Sigmoid colon (tissue), 7 donors: Measurements from ENCODE around the gene SULT1A1. TPM values are rescaled to one million over a fixed set of nuclear protein-coding genes. Genes with fewer than 3 reads are reported as not detected.
"Not testable (repeated sequence)": the region's sequence is repeated elsewhere in the genome, so short reads cannot be mapped to it uniquely, and the experiment has no call there.

Source experiments
- DNase-seq: peaks from one replicate; pipeline ENCODE4 v3.0.0-alpha.2; 2019
- H3K27ac ChIP-seq, 4 donors: fragments of 200-600 bp; sonication (generic); one replicate each; pipeline ENCODE4 v1.5.1; 2016 to 2019; ENCODE audit warnings: mild to moderate bottlenecking in 1 of 4
- H3K27me3 ChIP-seq, 3 donors: fragments of 200-600 bp; sonication (generic); one replicate each; pipeline ENCODE4 v1.5.1; 2019; ENCODE audit warnings: mild to moderate bottlenecking in 1 of 3
- H3K36me3 ChIP-seq, 4 donors: fragments of 200-600 bp; sonication (generic); one replicate each; pipeline ENCODE4 v1.5.1; 2016 to 2019
- H3K4me1 ChIP-seq, 4 donors: fragments of 200-600 bp; sonication (generic); one replicate each; pipeline ENCODE4 v1.5.1; 2017 to 2019
- H3K4me3 ChIP-seq, 4 donors: fragments of 200-600 bp; sonication (generic); one replicate each; pipeline ENCODE4 v1.5.1; 2017 to 2019; ENCODE audit warnings: mild to moderate bottlenecking in 2 of 4, moderate library complexity in 1 of 4
- H3K9me3 ChIP-seq, 4 donors: fragments of 200-600 bp in 3 of 4; sonication (generic) in 3 of 4; one replicate each; pipeline versions ENCODE4 v1.5.1 to v1.6.1; 2013 to 2019
- EP300 ChIP-seq, 4 donors: sonication (generic); formaldehyde crosslinking; IDR thresholded peaks; one replicate each; pipeline ENCODE4 v1.6.1; 2017; ENCODE audit warnings: antibody characterized with exemption in 4 of 4
- POLR2A ChIP-seq, 2 donors: fragments of 450-650 bp; IDR thresholded peaks; one replicate each; pipeline ENCODE4 v1.6.1; 2016; ENCODE audit warnings: antibody characterized with exemption in 2 of 2, mild to moderate bottlenecking in 2 of 2, moderate library complexity in 2 of 2
- POLR2AphosphoS5 ChIP-seq, 4 donors: sonication (generic); formaldehyde crosslinking; IDR thresholded peaks; one replicate each; pipeline ENCODE4 v1.6.1; 2017; ENCODE audit warnings: antibody characterized with exemption in 4 of 4
- WGBS, 2 donors: extraction: QIAGEN DNeasy Blood & Tissue Kit; methylation state at CpG; one replicate each; pipeline ENCODE4 v1.1.7; 2013; 5-methylcytosine and 5-hydroxymethylcytosine counted together
- intact Hi-C: fragments of 100-400 bp; cut with DNase I; formaldehyde crosslinking; loops from one replicate; pipeline ENCODE4 v1.15.1; 2023
- polyA plus RNA-seq, 3 donors: library from polyadenylated mRNA; stranded (reverse); fragments of 200-250 nt; gene quantifications; one replicate each; pipeline ENCODE4 v1.2.3, GENCODE V29; 2013
- total RNA-seq, 4 donors: library from RNA; depleted of rRNA; stranded (reverse); fragments of >200 nt; gene quantifications; one replicate each; pipeline ENCODE4 v1.1.0, GENCODE V29; 2016
- donor health status: healthy with polysubstance abuse.
- donor health status: Bipolar disorder and iron deficiency.
- donor health status: healthy.

The SULT1A1 gene
- total RNA-seq (10 to 100 TPM; 10.2 to 27.7 (median 15.0) TPM), polyA plus RNA-seq (100 to 1,000 TPM in 2 of 3 donors, 10 to 100 TPM in 1; 89.4 to 283 (median 276) TPM)

DNA sequence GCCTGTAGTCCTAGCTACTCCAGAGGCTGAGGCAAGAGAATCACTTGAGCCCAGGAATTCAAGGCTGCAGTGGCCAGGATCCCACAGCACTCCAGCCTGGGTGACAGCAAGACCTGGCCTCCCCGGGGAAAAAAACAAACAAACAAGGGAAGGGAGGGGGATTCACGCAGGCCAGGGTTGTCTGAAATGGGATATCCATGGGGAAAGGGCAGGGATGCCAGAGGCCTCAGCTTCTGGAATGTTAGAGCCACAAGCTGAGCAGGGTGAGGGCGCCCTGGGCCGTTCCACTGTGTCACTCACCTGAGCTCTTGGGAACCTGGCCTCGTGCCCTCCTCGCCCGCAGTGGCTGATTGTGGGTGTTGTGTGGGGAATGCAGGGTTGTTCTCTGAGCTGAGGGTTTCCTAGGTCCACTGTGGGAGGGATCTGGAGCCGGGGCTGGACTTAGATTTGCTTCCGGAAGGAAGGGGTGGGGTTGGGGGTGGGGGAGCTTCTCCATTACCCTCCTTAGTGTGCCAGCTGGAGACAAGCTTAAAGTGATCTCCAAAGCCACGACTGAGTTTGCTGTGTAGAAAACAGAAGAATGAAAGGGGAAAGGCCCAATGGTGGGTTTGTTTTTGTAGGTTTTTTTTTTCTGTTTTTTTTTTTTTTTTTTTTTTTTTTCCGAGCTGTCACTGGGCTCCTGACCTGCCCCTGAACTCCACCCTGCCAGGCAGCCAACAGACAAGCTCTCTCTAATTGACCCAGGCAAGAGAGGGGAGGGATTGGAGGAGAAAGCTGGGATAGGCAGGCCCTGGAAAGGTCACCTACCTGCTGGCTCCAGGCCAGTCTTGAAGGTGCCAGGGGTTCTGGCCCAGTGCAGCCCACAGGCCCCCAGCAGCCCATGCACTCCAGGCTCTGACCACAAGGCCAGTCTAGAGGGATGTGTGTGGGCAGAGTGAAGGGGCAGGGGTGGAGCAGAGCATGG lies at the start of gene SULT1A1:
Gene SULT1A1, minus strand, starts transcription at position 414 of the 964 bp plus-strand sequence. CDS start 1,189 bp downstream, outside the sequence.
- peak within 1 kb of the TSS; percentile 3 to 48 (median 14) for H3K27ac ChIP-seq
- H3K4me1 ChIP-seq, result peaks cover 0 to 9% (median 0%) of the 10 kb centered on the region in 4 donors
- WGBS, 2 donors, result 11 to 38% methylated on average over 11 of the region's 11 CpGs
- DNase-seq, result peak; percentile 80
- peak within 1 kb of the TSS in 3 of 4 donors; percentile 24 to 38 (median 26) for H3K4me3 ChIP-seq
- TF ChIP-seq EP300 (IDR thresholded peaks at IDR 0.05) (no peak), POLR2A (IDR thresholded peaks at IDR 0.05) (peak in 1 of 2 donors; percentile 14)
- no peaks in the 10 kb centered on the region for H3K36me3 ChIP-seq
- peaks cover 0 to 3% (median 0%) of the 10 kb centered on the region in 3 donors for H3K27me3 ChIP-seq
- intact Hi-C loops, result no loop called here
- H3K9me3 ChIP-seq, result no peaks in the 10 kb centered on the region

DNA sequence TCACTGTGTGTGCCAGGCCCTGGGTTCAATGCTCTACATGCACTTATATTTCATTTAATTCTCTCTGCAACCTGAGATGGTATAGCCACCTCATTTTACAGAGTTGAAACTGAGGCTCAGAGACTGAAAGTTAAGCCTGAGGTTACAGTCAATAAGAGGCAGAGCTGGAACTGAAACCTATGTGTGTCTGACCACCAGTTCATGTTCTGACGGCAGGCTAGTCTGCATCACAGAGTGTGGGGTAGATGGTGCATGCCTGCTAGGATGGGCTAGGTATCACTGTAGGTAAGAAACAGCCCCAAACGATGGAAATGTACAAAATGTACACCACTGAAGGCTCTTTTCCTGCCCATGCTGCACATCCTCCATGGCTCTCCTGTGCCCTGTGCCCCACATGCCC lies 30.1 kb upstream of the SULT1A1 start:
- H3K27ac ChIP-seq, H3K36me3 ChIP-seq, intact Hi-C loops, H3K4me1 ChIP-seq, H3K4me3 ChIP-seq, DNase-seq, H3K9me3 ChIP-seq, H3K27me3 ChIP-seq: not testable (repeated sequence)
- WGBS, 2 donors, result 51 to 73% methylated on average over 2 of the region's 2 CpGs

DNA sequence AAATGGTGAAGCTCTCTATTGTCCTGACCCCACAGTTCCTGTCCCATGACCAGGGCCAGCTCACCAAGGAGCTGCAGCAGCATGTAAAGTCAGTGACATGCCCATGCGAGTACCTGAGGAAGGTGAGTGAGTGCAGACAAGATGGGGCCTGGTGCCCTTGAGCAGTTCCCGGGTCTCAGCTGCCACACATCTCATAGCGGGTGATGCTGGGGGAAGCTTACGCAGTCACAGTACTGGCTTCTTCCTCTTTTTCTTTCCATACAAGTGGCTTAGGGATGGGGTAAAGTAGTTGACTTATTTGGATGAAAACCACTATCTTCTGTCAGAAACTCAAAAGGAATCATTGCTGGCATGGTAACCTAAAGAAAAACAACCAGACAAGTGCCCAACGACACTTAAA lies 28.5 kb upstream of the SULT1A1 start:
- H3K9me3 ChIP-seq, DNase-seq, H3K27me3 ChIP-seq, H3K27ac ChIP-seq, H3K36me3 ChIP-seq, H3K4me3 ChIP-seq, H3K4me1 ChIP-seq, intact Hi-C loops: not testable (repeated sequence)
- WGBS, 2 donors, result 63 to 88% methylated on average over 4 of the region's 5 CpGs

DNA sequence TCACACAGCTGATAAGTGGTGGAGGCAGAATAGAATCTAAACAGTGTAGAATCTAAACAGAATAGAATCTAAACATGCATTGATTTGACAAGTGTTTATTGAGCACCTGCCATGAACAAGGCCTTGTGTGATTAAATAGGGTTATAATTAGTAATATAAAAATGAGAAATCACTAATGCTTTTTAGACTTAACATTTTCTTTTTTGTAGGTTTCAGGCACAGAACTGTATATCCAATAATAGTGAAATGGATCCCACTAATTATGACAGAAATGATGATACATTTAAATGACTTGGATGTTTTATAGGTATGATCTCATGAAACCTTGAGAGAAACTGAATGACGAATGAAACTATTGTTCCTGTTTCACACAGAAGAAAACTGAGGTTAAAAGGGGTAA lies 27.9 kb upstream of the SULT1A1 start, which contains the start of gene NPIPB8:
Gene NPIPB8, plus strand, starts transcription at position 301 of the 400 bp plus-strand sequence. CDS start 296 bp downstream, outside the sequence.
- H3K36me3 ChIP-seq, H3K27me3 ChIP-seq, intact Hi-C loops, H3K27ac ChIP-seq, H3K4me3 ChIP-seq, DNase-seq, H3K9me3 ChIP-seq, H3K4me1 ChIP-seq: not testable (repeated sequence)
- WGBS, 2 donors, result no CpG with 5 or more reads among the region's 1 CpG

- H3K4me1 ChIP-seq, H3K4me3 ChIP-seq, H3K27ac ChIP-seq, H3K27me3 ChIP-seq, H3K9me3 ChIP-seq, intact Hi-C loops, H3K36me3 ChIP-seq, DNase-seq: not testable (repeated sequence)
- 34 to 59% methylated on average over 5 of the region's 5 CpGs for WGBS, 2 donors
These were observed 26.4 kb upstream of the SULT1A1 start for GRCh38 chr16:28636093-28636823.

DNA sequence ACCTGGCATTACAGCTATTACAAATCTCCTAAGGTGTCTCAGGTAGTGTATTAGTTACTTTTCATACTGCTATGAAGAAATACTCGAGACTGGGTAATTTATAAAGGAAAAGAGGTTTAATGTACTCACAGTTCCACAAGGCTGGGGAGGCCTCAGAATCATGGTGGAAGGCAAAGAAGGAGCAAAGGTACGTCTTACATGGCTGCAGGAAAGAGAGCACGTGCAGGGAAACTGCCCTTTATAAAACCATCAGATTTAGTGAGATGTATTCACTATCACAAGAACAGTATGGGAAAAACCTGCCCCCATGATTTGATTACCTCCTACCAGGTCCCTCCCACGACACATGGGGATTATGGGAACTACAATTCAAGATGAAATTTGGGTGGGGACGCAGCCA lies 21.1 kb upstream of the SULT1A1 start:
- DNase-seq, H3K9me3 ChIP-seq, H3K27me3 ChIP-seq, H3K27ac ChIP-seq, H3K4me3 ChIP-seq, intact Hi-C loops, H3K36me3 ChIP-seq, H3K4me1 ChIP-seq: not testable (repeated sequence)
- 75 to 87% methylated on average over 4 of the region's 5 CpGs for WGBS, 2 donors

DNA sequence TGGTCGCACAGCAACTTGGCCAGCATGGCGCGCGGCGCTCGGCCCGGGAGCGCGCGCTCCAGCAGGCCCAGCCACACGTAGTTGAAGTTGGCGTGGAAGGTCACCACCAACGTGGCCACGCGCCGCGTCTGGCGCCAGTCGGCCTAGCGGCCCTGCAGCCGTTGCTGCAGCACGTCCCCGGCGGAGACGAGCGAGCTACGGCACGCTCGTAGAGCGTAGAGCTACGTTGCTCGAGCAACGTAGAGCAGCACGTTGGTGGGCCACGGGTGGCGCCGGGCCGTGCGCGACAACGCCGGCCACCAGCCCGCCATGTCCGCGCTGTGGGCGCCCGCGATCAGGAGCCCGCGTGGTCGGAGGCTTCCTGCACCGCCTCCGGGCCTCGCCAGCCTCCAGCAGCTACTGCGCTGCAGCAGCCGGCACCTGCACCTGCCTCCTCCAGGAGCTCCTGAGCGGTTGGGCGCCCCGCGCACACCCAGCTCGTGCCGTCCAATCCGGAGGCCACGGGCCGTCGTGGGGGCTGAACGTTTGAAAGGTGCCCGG lies 13.4 kb upstream of the SULT1A1 start:
- H3K9me3 ChIP-seq, result no peaks in the 10 kb centered on the region
- DNase-seq, result no peak
- WGBS, 2 donors, result 1% methylated on average over 68 of the region's 68 CpGs
- no peaks in the 10 kb centered on the region for H3K36me3 ChIP-seq
- intact Hi-C loops, result no loop called here
- peaks cover 0 to 11% (median 9%) of the 10 kb centered on the region in 4 donors for H3K4me1 ChIP-seq
- no peaks in the 10 kb centered on the region for H3K27me3 ChIP-seq
- H3K4me3 ChIP-seq, result peak overlapping the region; percentile 23 to 52 (median 46)
- TF ChIP-seq POLR2A (IDR thresholded peaks at IDR 0.05), result no peak
- no peak for TF ChIP-seq EP300 (IDR thresholded peaks at IDR 0.05)
- no peak for TF ChIP-seq POLR2AphosphoS5 (IDR thresholded peaks at IDR 0.05)
- peak overlapping the region in 1 of 4 donors; percentile 43 for H3K27ac ChIP-seq

- intact Hi-C loops, H3K36me3 ChIP-seq, H3K9me3 ChIP-seq, H3K27me3 ChIP-seq, DNase-seq: not testable (repeated sequence)
- Histone ChIP-seq H3K4me1 (peaks cover 0 to 11% (median 9%) of the 10 kb centered on the region in 4 donors), H3K4me3 (peak overlapping the region in 3 of 4 donors; percentile 41 to 52 (median 51)), H3K27ac (peak overlapping the region in 1 of 4 donors; percentile 43)
- WGBS, 2 donors, result 11 to 34% methylated on average over 24 of the region's 24 CpGs
These were observed 12.8 kb upstream of the SULT1A1 start for GRCh38 chr16:28622532-28623171.
